GM10847 (cell line): ENCODE data around the gene CTNNA2.

Experiments
- POLR2A ChIP-seq: IDR thresholded peaks from 2 replicates; pipeline ENCODE4 v1.6.1; 2011; ENCODE audit not compliant: insufficient read length; ENCODE audit errors: extremely low read depth

CTNNA2 gene

DNA sequence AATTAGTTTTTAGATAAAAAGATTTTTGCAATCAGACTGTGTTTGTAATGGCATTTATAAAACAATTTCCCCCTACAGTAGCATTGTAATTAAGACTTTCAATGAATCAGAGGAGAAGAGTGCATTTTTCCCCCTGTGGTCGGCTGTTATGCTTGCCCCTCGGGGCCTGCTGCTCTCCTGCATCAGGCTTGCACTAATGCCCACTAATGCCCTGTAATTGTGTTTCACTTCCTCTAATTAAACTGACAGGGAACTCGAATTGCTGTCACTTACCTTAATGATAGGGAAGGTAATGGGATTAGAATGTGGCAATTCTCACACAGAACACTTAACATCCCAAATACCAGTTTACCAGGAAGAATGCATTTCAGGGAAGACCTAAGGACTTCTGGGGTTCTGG is 852.9 kb downstream of the CTNNA2 start:
- no peak for TF ChIP-seq POLR2A

DNA sequence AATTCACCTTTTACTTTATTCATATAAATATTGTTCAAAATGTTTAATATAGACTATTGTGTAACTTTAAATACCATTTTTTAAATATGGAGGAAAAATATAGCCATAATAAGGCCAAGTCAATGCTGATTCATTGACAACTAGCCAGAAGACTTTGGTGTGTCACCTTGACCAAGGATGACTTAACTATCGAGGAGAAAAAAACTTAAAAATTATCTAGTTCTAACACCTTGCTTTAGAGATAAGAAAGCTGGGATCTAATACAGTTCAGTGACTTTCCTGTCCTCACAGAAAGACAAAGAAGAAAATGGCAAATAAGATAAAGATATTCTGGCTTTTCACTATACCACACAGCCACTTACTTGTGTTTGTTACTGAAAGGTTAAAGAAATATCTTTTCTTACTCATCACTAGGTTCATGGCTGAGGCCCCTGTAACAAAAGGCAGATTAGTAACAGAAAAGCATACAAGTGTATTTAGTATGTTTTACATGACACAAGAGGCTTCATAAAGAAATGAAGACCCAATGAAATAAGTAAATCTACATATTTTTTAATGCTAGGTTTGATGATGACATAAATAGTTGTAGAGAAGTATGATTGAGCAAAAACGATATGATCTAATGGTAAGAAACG is 857.6 kb downstream of the CTNNA2 start:
- no peak for TF ChIP-seq POLR2A

DNA sequence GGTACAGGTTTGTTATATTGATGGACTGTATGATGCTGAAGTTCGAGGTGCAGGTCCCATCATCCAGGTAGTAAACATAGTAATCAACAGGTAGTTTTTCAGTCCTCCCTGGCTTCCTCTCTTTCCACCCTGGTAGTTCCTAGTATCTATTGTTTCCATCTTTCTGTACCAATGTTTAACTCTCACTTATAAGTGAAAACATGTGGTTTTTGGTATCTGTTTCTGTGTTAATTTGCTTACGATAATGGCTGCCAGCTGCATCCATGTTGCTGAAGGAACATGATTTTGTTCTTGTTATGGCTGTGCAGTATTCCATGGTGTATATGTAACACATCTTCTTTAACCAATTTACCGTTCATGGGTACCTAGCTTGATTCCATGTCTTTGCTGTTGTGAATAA is 861.3 kb downstream of the CTNNA2 start:
- TF ChIP-seq POLR2A: no peak

DNA sequence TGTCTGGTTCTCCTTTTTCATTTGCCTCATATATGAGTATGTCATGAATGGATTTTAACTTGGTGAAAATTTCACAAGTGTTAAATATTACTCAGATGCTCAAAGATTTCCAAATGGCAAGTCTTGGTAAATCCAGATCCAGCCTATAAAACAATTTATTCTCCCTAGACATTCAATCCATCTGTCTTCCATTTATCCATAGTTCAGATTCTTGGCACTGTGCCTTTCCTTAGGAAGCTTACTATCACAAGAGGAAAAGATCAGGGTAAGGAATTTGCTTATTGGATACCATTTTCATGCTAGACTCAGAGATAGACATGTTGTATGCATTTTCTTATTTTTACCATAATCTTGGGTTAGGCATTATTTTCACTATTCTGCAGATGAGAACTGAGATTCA is 864.2 kb downstream of the CTNNA2 start:
- no peak for TF ChIP-seq POLR2A

DNA sequence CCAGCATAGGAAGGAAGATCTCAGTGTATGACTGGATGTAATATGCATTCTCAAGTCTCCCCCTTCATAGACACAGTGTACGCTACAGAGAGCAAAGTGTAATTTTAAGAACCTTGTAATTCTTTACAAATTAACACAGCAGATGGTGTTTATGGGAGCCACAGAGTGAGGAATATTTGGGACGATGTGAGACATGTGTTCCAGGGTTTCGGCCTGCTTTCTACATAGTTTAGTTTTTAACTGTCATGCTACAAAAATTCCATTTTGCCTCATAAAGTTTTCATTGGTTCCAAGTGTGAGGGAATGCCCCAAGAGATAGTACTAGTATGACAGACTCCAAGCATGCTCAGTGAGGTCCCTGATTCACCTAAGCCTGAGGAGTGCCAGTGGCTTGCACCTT is 867.9 kb downstream of the CTNNA2 start:
- no peak for TF ChIP-seq POLR2A

DNA sequence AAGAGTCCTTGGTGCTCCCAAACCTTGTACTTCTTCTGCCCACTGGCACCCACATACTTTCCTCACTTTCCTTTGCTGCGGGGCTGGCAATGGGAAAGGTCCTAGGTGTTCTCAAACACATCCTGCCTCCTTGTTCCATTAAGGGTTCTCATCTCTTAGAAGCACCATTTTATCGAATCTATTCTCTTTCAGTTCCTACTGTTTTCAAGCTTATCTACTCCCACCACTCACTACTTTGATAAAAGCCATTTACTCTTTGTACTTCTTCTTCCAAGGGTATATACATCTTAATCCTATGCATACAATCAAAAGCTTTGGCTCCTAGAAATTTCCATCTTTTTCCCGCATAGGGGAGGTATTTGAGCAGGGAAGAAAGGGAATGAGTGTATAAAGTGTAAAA is 868.8 kb downstream of the CTNNA2 start:
- no peak for TF ChIP-seq POLR2A

DNA sequence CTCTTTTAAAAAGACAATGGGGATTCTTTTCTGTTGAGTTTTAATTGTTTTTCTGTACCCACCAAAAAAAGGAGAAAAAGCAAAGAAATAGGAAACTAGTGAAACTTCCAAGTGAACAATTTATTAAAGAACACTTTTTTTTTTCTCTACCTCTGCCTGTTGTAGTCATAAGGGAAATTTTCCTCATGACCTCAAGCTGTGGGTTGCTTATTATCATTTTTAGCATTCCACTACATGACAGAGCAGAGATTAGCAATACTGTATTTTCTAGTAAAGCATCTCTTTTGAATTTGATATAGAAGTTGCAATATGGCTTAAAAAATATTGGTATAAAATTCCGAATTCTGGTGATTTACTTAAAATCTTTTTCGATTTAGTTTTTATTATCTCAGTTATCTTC is 879.6 kb downstream of the CTNNA2 start:
- TF ChIP-seq POLR2A: no peak

DNA sequence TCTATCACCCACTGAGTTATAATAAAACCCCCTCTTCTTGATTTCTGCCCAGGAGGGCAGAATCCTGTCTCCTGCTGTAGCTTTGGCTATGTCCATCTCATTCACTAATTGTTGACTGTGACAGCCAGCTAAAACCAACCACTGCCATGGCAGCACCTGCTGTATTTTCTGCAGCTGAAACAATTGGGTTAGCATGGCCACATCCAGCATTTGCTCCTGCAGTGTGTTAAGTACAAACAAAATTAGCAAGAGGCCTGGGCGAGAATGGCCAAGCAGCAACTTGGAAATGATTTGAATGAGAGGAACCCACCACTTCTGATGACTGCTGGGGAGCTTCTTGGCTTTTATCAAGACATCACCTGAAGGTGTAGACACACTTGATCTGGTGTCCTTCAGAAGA is 881.1 kb downstream of the CTNNA2 start:
- TF ChIP-seq POLR2A: no peak

DNA sequence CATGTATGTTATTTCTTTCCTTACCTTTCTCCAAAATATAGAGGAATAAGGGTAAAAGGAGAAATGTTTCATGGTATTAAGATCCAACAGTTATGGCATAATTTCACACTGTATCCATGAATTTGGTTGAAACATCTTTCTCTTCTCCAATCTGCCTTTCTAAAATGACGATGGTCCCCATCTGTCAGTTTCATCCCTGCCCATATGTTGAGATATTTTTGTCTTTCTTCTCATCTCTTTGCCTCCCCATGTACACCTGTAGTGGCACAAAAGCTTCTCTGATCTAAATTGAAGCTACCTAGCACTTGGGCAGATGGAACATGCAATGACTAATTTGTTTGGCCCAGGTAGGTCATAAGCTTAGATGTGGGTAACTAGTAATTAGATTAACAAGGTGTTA is 882.4 kb downstream of the CTNNA2 start:
- TF ChIP-seq POLR2A: no peak

DNA sequence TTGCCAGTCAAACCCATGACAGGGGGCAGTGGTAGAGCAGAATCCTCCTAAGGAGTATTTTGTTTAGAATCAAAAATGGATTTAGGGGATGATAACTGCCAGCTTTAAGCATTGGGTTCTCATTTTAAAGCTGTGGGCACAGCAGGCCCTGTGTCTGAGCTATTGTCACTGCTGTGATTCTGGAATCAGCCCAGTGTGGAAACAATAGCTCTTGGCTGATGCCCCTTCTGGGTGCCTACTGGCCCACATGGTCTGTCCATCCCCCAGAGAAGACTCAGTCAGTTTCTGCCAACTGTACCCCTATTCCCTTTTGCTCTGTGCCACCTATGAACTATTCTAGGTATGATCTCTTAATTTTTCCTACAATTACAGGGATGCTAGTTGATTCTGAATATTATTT is 883.4 kb downstream of the CTNNA2 start:
- TF ChIP-seq POLR2A: no peak

DNA sequence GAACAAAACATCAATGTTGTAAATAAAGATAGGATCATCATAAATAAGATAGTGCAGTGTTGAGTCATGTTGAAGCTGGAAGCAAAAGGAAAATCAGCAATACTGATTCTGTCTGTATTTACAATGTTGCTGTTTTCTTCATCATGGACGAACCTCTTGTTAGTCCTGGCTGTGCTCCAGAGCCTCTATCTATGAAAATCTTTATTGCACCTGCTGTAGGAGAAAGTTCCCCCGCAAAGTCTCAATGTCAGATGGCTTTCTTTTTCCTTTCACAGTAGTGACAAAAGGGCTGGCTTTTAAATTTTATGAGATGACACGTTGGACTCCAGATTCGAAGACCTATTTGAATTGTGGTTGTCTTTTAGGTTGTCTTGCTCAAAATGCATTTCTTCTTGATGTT is 890.2 kb downstream of the CTNNA2 start:
- no peak for TF ChIP-seq POLR2A

DNA sequence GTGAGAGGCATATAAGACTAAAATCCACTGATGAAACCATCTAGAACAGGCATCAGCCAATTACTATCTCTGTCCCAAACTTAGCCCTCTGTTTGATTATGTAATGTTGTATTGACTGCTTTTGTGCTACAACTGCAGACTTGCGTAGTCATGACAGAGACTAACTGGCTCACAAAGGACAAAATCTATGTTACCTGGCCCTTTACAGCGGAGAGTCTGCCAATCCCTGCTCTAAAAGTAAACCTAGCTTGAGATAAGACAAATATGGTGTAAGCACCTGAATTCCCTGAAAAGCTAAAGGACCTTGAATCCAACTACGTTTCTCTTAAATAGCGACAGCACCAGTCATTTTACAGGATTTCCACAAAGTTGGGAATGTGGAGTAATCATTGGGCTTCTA is 894.5 kb downstream of the CTNNA2 start:
- no peak for TF ChIP-seq POLR2A

DNA sequence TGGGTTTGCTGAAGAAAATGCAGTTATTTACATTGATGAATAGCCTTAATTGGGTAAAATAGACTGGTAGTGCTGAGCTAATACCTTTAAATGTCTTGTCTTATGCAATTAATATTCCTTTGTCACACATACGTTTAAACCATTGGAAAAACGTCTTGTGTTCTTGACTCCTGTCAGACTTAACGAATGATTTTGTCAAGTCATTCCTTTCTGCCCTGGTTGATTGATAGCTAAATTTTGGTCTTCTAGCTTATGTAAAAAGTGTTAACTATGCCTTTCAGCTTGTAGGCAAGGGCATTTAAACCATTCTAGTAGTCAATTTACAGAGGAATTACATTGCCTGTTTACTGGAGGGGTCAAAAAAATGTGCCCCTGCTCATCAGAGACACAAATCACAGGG is 897.5 kb downstream of the CTNNA2 start:
- TF ChIP-seq POLR2A: no peak

DNA sequence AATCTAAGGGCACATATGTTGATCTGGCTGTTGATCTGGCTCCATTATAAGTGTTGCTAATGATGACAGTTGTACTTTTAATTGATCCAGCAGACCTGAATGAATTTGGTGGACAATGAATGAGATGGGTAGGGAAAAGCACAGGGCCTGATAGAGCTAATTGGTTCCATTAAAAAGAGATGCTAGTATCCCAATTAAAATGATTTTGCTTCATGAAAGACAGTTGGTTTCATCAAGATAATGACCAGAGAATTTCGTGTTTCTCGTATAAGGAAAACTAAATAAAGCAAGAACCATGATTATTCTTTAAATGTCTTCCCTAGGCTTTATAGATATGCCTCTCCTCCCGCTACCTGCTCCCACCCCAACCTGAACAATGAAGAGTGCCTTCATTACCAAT is 900.3 kb downstream of the CTNNA2 start:
- TF ChIP-seq POLR2A: no peak

DNA sequence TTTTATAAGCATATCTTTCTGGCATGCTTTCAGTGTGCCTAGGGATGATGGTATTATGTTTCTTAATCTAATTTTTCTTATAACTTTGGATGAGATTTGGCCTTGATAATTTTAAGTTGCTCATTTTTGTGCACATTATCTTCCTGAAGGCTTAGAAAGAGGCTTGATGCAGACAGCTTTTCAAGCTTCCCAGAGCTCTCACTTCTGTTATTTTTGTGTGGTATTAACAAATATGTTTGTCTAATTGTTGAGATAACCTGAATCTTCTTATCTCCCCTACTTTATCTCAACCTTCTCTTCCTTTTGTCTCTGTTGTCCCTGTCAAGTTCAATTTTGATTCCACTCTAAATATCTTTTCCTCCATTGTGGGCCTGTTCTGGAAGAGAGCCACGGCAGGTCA is 904.9 kb downstream of the CTNNA2 start:
- no peak for TF ChIP-seq POLR2A

DNA sequence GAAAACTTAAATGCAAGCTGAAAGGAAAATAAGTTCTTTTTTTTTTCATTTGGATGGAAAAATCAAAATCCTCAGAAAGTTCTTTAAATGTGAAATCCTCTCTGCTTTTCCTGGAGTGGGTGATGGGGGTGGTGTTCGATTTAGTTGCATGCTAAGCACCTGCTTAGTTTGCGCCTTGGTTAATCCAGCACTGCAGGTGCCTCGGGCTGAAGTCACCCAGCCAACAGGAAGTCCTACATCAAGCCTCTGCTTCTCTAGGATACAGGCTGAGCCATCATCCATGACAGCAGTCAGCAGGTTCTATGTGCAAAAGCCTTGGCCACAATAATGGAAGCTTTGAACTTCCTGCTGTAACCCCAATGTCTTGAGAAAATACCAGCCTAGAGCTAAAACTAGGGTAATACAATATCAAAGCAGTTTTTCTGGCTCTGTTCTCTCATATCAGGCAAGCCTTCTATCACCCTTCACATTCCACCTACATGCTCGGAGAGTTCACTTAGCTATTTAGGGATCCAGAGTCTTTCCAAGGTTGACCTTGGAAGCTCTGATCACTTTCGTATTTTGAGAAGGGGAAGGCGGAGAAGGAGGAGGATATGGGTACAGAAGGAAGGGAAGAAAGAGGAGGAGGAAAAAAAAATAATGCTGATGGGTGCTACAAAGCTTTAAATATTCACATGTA is 907.8 kb downstream of the CTNNA2 start:
- TF ChIP-seq POLR2A: no peak

DNA sequence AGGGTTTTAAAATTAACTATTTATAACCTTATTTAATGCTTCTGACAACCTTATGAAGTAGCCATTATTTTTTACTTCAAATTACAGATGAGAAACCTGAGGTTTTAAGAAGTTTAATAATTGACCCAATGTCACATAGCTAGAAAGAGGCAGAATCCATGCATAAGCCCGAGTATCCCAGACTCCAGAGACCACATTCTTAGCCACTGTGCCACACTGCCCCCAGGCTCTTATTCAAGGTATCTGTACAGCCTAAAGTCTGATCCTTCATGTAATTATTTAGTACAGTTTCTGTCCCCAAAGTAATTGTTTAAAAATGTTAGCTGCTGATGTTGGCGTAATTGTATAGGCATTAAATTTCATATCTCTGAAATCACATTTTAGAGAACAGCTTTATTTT is 916.4 kb downstream of the CTNNA2 start:
- no peak for TF ChIP-seq POLR2A
